Retinal pigment epithelial cell (primary cell): Measurements from ENCODE around the gene ADCY2.
A peak's percentile ranks its signal among the peaks of the same experiment; 100 is the strongest.

Experiments
- DNase-seq: peaks from one replicate; pipeline ENCODE4 v3.0.0-alpha.2; 2010; ENCODE audit warnings: low read depth
- H3K4me3 ChIP-seq: 2 replicates; pipeline ENCODE4 v1.5.1; 2011; ENCODE audit warnings: mild to moderate bottlenecking, low read length, control low read depth, moderate library complexity
- CTCF ChIP-seq: conservative IDR thresholded peaks from 2 replicates; pipeline ENCODE4 v1.5.1; 2011; ENCODE audit warnings: low read depth, low read length, control low read depth, inconsistent platforms

ADCY2 gene

DNA sequence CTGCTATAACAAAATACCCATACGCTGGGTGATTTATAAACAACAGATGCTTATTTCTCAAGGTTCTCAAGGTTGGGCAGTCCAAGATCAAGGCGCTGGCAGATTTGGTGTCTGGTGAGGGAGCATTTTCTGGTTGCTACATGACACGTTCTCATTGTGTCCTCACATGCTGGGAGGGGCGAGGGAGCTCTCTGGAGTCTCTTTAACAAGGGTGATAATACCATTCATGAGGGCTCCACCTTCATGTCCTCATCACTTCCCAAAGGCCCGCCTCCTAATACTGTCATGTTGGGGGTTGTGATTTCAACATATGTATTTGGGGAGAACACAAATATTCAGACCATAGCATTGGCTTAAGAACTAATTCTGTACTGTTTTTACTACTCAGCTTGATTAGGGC lies 450.4 kb downstream of the ADCY2 start:
- no peak for TF ChIP-seq CTCF
- no peak overlapping the region for H3K4me3 ChIP-seq
- DNase-seq: no peak

DNA sequence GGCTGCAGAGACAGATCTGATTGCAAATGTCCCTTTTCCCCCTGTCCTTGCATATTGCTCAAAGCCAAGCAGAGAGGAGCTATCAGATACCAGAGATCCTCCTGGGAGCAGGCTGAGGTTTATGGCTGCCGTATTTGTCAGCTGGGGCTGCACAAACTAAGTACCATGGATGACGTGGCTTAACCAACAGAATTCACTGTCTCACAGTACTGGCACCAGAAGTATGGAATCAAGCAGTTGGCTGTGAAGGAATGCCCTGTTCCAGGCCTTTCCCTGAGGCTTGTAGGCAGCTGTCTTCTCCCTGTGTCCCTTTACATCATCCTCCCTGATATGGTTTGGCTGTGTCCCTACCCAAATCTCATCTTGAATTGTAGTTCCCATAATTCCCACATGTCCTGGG lies 452.4 kb downstream of the ADCY2 start:
- TF ChIP-seq CTCF: no peak
- no peak for DNase-seq
- no peak overlapping the region for H3K4me3 ChIP-seq

- peak; percentile 38 for TF ChIP-seq CTCF
- DNase-seq: no peak
- H3K4me3 ChIP-seq: peak overlapping the region; percentile 52
These were observed 453.9 kb downstream of the ADCY2 start for GRCh38 chr5:7849681-7850394.

DNA sequence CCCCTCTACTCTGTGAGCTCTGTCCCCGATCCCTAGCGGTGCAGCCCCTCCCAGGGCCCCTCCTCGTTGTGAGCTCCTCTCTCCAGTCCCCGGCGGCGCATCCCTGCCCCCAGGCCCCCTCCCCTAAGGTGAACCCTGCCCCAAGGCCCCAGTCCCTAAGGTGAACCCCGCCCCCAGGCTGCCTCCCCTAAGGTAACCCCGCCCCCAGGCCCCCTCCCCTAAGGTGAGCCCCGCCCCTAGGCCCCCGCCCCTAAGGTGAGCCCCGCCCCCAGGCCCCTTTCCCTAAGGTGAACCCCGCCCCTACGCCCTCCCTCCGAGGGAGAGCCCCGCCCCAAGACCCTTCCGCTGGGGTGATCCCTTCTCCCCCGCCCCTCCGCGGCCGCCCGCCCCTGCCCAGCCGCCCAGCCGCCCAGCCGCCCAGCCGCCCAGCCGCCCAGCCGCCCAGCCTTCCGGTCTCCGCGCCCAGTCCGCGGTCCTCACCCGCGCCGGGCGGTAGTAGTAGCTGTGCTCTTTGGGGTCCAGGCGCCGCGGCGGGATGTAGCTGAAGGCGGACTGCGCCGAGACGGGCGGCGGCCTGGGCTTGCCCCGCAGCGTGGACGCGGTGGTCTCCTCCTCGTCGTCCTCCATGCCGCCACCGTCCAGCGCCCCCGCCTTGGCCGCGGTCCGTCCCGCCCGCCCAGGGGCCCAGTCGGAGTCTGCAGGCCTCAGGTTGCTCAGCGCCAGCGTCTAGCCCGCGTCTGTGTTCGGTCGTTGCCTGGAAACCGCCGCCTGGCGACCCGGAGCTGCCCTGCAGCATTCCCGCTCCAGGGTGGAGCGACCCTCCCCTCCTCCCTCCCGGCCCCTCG lies 454.7 kb downstream of the ADCY2 start, which contains the start of gene CFAP90:
Gene CFAP90 (minus strand): TSS at position 739 of the 845 bp plus-strand sequence. CDS start 112 bp downstream, at position 627.
- DNase-seq: no peak
- peak; percentile 56 for TF ChIP-seq CTCF
- H3K4me3 ChIP-seq: peak within 1 kb of the TSS; percentile 52

DNA sequence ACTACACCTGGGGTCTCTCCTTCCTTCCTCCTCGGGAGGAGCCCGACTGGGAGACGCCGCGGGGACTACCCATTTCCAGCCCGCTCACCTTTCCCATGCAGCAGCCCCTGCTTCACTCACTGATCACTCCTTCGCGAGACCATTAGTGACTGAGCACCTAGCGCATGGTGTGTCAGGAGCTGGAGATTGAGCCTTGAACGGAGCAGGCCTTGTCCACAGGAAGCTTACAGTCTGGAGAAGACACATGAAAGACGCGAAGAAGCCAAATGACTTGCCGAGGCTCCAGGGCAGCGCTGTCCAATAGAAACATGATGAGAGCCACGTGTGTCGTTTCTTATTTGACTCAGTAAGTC lies 455.3 kb downstream of the ADCY2 start:
- TF ChIP-seq CTCF: no peak
- H3K4me3 ChIP-seq: peak overlapping the region; percentile 52
- no peak for DNase-seq

DNA sequence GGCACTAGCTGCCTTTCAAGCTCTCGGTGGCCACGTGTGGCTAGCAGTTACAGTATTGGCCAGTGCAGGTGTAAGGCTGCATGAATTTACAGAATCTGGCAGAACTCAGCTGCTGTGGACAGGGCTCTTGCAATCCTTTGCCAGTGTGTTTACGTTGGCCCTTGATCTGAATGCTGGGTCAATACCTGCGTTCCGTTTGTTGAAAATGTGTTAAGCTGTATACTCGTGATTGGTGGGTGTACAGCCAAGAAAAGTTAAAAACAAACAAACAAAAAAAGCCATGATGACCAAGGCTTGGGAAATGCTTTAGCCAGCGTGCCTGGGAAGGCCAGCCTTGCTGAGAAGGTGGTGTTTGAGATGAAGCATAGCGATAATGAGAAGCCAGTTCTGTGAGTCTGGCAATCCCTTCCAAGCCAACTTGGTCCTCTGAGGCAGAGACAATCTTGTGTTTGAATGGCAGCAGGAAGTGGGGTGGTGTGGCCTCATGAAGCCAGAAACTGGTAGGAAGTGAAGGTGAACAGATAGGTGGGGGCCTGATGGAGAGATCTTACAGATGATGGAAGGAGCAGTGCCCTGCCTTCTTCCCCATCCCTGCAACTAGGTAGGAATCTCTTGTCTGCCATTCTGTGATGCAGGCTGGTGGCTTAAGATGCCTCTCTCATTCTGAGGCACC lies 455.8 kb downstream of the ADCY2 start:
- no peak for DNase-seq
- TF ChIP-seq CTCF: no peak
- H3K4me3 ChIP-seq: peak overlapping the region; percentile 52
